CD14-positive monocyte (primary cell): ENCODE data around the gene CGNL1. TPM values are rescaled to one million over a fixed set of nuclear protein-coding genes. Genes with fewer than 3 reads are reported as not detected.

ENCODE experiments used
- DNase-seq, 3 donors: peaks; one replicate each; pipeline ENCODE4 v3.0.0-alpha.2; 2011 to 2022
- H2AFZ ChIP-seq: 2 replicates; pipeline ENCODE4 v1.6.0; 2012; ENCODE audit warnings: mild to moderate bottlenecking, low read depth, low read length, inconsistent platforms; ENCODE audit not compliant: insufficient read depth, poor library complexity, severe bottlenecking
- H3K27ac ChIP-seq, 2 donors: 1 replicate in 1 of 2; 2 replicates in 1 of 2; pipeline ENCODE4 v1.5.1; 2012 to 2013; ENCODE audit warnings: low read length in 2 of 2, control low read depth in 1 of 2, inconsistent platforms in 1 of 2, low read depth in 1 of 2, mild to moderate bottlenecking in 1 of 2
- H3K27me3 ChIP-seq, 2 donors: one replicate each; pipeline versions ENCODE4 v1.6.0 to v1.6.1; 2011 to 2013; ENCODE audit warnings: low read length in 2 of 2; ENCODE audit not compliant: control insufficient read depth in 2 of 2, insufficient read depth in 2 of 2
- H3K36me3 ChIP-seq, 2 donors: replicated peaks in 1 of 2; 1 replicate in 1 of 2; 2 replicates in 1 of 2; pipeline versions ENCODE4 v1.5.1 to v1.6.1; 2012 to 2013; ENCODE audit warnings: low read length in 2 of 2, control low read depth in 1 of 2, inconsistent platforms in 1 of 2, mild to moderate bottlenecking in 1 of 2; ENCODE audit not compliant: insufficient read depth in 2 of 2, control insufficient read depth in 1 of 2
- H3K4me1 ChIP-seq, 2 donors: 1 replicate in 1 of 2; 2 replicates in 1 of 2; pipeline versions ENCODE4 v1.5.1 to v1.6.1; 2012 to 2013; ENCODE audit warnings: low read length in 2 of 2, control low read depth in 1 of 2, inconsistent platforms in 1 of 2, mild to moderate bottlenecking in 1 of 2, moderate library complexity in 1 of 2; ENCODE audit not compliant: insufficient read depth in 2 of 2, control insufficient read depth in 1 of 2
- H3K4me2 ChIP-seq: replicated peaks from 2 replicates; pipeline ENCODE3; 2012; ENCODE audit warnings: low read length, moderate library complexity, mild to moderate bottlenecking; ENCODE audit not compliant: poor library complexity, severe bottlenecking; ENCODE audit errors: extremely low read depth
- H3K4me3 ChIP-seq, 3 experiments: fragments of 200-600 bp in 1 of 3; sonication (generic) in 1 of 3; replicated peaks in 1 of 3; 1 replicate in 2 of 3; 2 replicates in 1 of 3; pipeline ENCODE4 v1.5.1; 2011 to 2013; ENCODE audit warnings: low read length in 3 of 3, mild to moderate bottlenecking in 3 of 3, control low read depth in 2 of 3, low read depth in 2 of 3, inconsistent platforms in 1 of 3, moderate library complexity in 1 of 3
- H3K79me2 ChIP-seq: 2 replicates; pipeline ENCODE4 v1.6.0; 2012; ENCODE audit warnings: mild to moderate bottlenecking, control low read depth, inconsistent platforms, low read length, moderate library complexity; ENCODE audit not compliant: insufficient read depth
- H3K9ac ChIP-seq: 2 replicates; pipeline ENCODE4 v1.6.0; 2017; ENCODE audit warnings: low read length, mild to moderate bottlenecking; ENCODE audit not compliant: insufficient read depth, poor library complexity, severe bottlenecking
- H3K9me3 ChIP-seq, 2 donors: replicated peaks in 1 of 2; 1 replicate in 1 of 2; 2 replicates in 1 of 2; pipeline versions ENCODE4 v1.5.1 to v1.6.1; 2012 to 2013; ENCODE audit warnings: low read length in 2 of 2, control low read depth in 1 of 2; ENCODE audit not compliant: control insufficient read depth in 1 of 2, insufficient read depth in 1 of 2
- H4K20me1 ChIP-seq: 2 replicates; pipeline ENCODE4 v1.6.0; 2012; ENCODE audit warnings: mild to moderate bottlenecking, low read length, control low read depth, moderate library complexity; ENCODE audit not compliant: insufficient read depth
- H3K27ac Mint-ChIP-seq, 7 donors: one replicate each; pipeline ENCODE4 v1.8.0; 2020; ENCODE audit warnings: mild to moderate bottlenecking in 7 of 7, mixed read lengths in 7 of 7, moderate library complexity in 6 of 7, inconsistent platforms in 2 of 7
- H3K27me3 Mint-ChIP-seq, 3 donors: one replicate each; pipeline ENCODE4 v1.8.0; 2021 to 2022; ENCODE audit warnings: low read depth in 3 of 3, mild to moderate bottlenecking in 3 of 3, mixed read lengths in 3 of 3, moderate library complexity in 3 of 3, inconsistent platforms in 1 of 3
- H3K36me3 Mint-ChIP-seq, 2 donors: one replicate each; pipeline ENCODE4 v1.8.0; 2020; ENCODE audit warnings: mixed read lengths in 2 of 2, inconsistent platforms in 1 of 2, mild to moderate bottlenecking in 1 of 2
- H3K4me1 Mint-ChIP-seq: one replicate; pipeline ENCODE4 v1.8.0; 2020; ENCODE audit warnings: mild to moderate bottlenecking, mixed read lengths
- H3K4me3 Mint-ChIP-seq, 2 donors: one replicate each; pipeline ENCODE4 v1.8.0; 2020; ENCODE audit warnings: mild to moderate bottlenecking in 2 of 2, mixed read lengths in 2 of 2, moderate library complexity in 1 of 2
- H3K9me3 Mint-ChIP-seq, 7 donors: one replicate each; pipeline ENCODE4 v1.8.0; 2020 to 2022; ENCODE audit warnings: mixed read lengths in 7 of 7, mild to moderate bottlenecking in 6 of 7, moderate library complexity in 6 of 7, inconsistent platforms in 2 of 7
- CTCF ChIP-seq: fragments of 200-600 bp; IDR thresholded peaks from one replicate; pipeline ENCODE4 v1.8.0; 2022; ENCODE audit warnings: antibody characterized with exemption, mild to moderate bottlenecking
- WGBS: methylation state at CpG from one replicate; pipeline ENCODE4 v1.1.5; 2013; ENCODE audit warnings: missing lambda C conversion rate; ENCODE audit not compliant: insufficient coverage; 5-methylcytosine and 5-hydroxymethylcytosine counted together
- intact Hi-C, 2 donors: fragments of 100-400 bp; cut with micrococcal nuclease; formaldehyde crosslinking; loops; one replicate each; pipeline versions ENCODE4 v1.15.0 to v1.15.1; 2023
- polyA plus RNA-seq, 3 donors: library from polyadenylated mRNA; depleted of rRNA in 1 of 3; unstranded in 2 of 3; stranded (reverse) in 1 of 3; fragments of 300-500 nt in 2 of 3; fragments of >200 nt in 1 of 3; fragmentation: Illumina TruSeq in 2 of 3; gene quantifications; 1 replicate in 2 of 3; 2 replicates in 1 of 3; pipeline ENCODE4 v1.2.3, GENCODE V29; 2012 to 2021

Gene CGNL1
- polyA plus RNA-seq, 3 donors, result not detected

- no peaks in the 10 kb centered on the region for H3K27me3 ChIP-seq
- no peak overlapping the region for H3K4me3 Mint-ChIP-seq
- H3K27ac ChIP-seq, result no peak overlapping the region
- no peaks in the 10 kb centered on the region for H3K79me2 ChIP-seq
- no peak overlapping the region for H3K4me2 ChIP-seq
- no peak overlapping the region for H3K27ac Mint-ChIP-seq
- H4K20me1 ChIP-seq, result no peaks in the 10 kb centered on the region
- intact Hi-C loops, result no loop called here
- TF ChIP-seq CTCF, result no peak
- peaks cover 0 to 9% (median 1%) of the 10 kb centered on the region in 7 donors for H3K9me3 Mint-ChIP-seq
- H3K36me3 ChIP-seq, result no peaks in the 10 kb centered on the region
- H3K9me3 ChIP-seq, result no peaks in the 10 kb centered on the region
- H3K9ac ChIP-seq, result no peak overlapping the region
- no peak overlapping the region for H2AFZ ChIP-seq
- DNase-seq, result no peak
- no peak overlapping the region for H3K4me3 ChIP-seq
- no peaks in the 10 kb centered on the region for H3K4me1 ChIP-seq
- no peaks in the 10 kb centered on the region for H3K36me3 Mint-ChIP-seq
- H3K4me1 Mint-ChIP-seq, result peaks cover 16% of the 10 kb centered on the region
- H3K27me3 Mint-ChIP-seq, result peaks cover 3 to 6% (median 6%) of the 10 kb centered on the region in 3 donors
- WGBS, result 100% methylated on average over 3 of the region's 8 CpGs
Observed at GRCh38 chr15:57355259-57355658, 21.0 kb upstream of the CGNL1 start.

DNA sequence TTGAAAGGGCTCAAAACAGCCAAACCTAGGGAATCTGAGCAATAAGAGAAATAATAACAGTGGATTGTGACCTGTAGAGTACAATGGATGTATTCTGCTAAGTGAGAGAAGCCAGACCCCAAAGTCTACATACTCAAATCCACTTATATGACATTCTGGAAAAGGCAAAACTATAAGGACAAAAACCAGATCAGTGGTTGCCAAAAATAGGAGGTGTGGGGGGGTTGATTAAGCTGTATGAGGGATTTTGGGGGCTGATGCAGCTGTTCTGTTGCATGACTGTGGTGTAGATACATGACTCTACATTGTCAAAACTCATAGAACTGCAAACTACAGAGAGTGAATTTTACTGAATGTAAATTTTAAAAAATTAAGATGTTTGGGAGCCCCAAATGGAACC is 20.1 kb upstream of the CGNL1 start:
- H3K4me2 ChIP-seq, result no peak overlapping the region
- H4K20me1 ChIP-seq, result no peaks in the 10 kb centered on the region
- intact Hi-C loops, result no loop called here
- H3K9me3 ChIP-seq, result no peaks in the 10 kb centered on the region
- Mint-ChIP-seq H3K9me3 (peaks cover 0 to 9% (median 1%) of the 10 kb centered on the region in 7 donors), H3K27me3 (peaks cover 3 to 6% (median 6%) of the 10 kb centered on the region in 3 donors), H3K27ac (no peak overlapping the region), H3K36me3 (no peaks in the 10 kb centered on the region), H3K4me3 (no peak overlapping the region), H3K4me1 (peaks cover 16% of the 10 kb centered on the region)
- H3K27ac ChIP-seq, result no peak overlapping the region
- DNase-seq, result no peak
- no peak overlapping the region for H2AFZ ChIP-seq
- no peaks in the 10 kb centered on the region for H3K79me2 ChIP-seq
- no peak overlapping the region for H3K4me3 ChIP-seq
- H3K4me1 ChIP-seq, result no peaks in the 10 kb centered on the region
- H3K36me3 ChIP-seq, result no peaks in the 10 kb centered on the region
- H3K9ac ChIP-seq, result no peak overlapping the region
- TF ChIP-seq CTCF, result no peak
- H3K27me3 ChIP-seq, result no peaks in the 10 kb centered on the region
